GM21528 (cell line): ENCODE measurements around the gene FREM1.

ENCODE experiments used
- ATAC-seq: cut with Tn5 transposase; IDR thresholded peaks from one replicate; pipeline ENCODE4 v1.9.1; 2021; ENCODE audit warnings: mild to moderate bottlenecking, moderate library complexity; ENCODE audit not compliant: unreplicated experiment, low FRiP score

FREM1 gene

DNA sequence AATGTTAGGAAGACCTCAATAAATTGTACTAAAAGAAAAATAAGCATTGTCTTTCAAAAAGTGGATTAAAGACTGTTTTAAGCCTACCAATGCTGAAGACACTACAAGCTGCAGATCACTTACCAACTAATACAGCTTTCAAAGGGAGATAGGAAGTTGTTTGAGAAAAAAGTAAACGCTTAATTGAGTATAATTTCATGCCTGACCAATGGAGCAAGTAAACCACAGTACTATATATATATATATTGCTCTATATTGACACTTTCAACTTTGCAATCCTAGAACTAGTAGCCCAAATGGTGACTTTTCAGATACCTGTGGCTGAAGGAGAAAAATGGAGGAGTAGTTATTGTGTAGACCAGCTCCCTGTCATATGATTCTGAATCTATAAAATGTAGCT lies 85.7 kb downstream of the FREM1 start:
- no peak for ATAC-seq

GRCh38 chr9:14823800-14824199 lies 86.4 kb downstream of the FREM1 start:
- no peak for ATAC-seq

DNA sequence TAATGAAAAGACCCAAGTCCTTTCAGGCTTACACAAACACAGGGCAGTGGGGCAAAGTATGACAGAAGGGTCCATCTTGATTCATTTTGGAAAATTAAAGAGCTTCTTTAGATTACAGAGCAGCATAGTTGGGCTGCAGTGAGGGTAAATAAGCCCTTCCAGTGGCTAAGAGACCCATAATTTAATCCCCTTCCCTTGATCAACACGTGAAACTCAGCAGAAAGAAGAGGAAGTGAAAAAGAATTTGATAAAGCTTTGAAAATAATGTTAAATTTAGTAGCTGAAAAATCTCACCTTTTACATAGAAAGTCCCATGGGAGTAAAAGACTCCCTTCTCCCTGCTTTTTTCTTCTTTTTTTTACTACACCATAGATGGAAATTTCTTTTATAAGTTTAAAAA lies 87.6 kb downstream of the FREM1 start:
- ATAC-seq, result no peak

- ATAC-seq, result no peak
These were observed 91.0 kb downstream of the FREM1 start for GRCh38 chr9:14819183-14819582.

DNA sequence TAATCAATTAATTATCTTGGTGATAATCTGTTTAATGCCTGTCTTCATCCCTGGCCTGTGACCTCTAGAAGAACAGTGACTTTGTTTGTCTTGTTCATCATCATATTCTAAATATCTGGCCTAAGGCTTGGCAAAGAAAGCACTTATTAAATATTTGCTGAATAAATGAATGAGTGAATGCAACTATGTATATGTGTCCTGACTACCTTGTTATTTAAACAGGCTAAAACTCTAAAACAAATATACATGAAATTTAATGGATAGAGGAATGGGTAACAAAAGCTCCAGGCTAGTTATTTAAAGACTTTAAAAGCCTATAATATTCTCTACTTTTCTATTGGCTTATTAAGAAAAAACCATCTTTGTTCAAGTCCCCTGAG lies 96.0 kb downstream of the FREM1 start:
- no peak for ATAC-seq

DNA sequence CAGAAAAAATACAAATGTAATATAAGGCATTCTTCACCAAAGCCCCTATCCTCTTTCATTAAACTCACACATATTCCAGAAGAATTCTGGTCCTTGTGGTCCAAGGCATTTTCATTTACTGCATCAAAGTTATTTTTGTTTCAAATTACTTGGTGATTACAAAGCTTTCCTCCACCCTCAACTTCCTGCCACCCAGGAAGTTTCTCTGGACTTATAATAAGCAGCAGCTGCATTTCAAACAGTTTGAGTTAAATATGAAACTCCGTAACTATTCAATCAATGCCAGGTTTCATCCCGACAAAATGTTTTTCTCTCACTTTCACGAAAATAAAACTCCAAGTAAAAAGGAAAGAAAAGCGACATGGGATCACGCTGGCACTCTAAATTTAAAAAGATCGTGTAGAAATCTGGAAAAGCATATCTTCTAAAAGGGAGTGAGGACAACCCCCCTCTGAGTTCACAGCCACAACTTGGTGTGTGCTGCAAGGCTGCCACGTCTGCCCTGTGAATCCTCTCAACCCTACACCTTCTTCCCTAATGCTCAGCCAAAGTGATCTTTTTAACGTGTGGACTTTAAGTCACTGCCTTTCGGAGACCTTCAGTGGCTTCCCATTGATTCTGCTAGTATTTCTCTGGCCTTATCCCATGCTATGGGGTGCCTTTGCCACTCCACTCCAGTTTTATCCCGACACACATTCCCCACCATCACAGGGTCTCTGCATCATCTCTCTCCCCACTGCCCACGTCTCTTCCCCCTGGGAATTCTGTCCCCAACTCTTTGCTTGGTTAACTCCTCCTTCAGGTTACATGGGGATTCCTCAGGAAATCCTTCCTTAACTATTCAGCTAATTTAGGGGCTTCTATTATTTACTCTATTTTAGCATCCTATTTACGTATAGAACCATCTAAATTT lies 96.6 kb downstream of the FREM1 start:
- ATAC-seq, result no peak

GRCh38 chr9:14812806-14813205 lies 97.4 kb downstream of the FREM1 start:
- ATAC-seq, result no peak

DNA sequence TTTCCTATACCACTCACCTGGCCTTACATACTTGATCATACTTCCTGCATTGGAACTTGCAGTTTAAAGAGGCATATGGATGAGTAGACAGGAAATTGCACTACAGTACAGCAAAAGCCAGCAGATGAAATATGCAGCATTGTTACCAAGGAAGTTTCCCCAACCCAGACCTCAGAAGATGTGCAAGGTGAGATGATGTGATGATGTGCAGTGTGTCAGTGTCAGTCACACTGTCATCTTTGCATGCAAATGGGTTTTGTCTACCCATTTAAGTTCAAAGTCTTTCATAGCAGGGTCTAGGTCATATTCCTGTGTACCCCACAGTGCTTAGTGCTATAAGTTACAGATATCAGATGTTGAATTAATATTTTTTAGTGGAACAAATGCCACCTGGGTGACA lies 98.4 kb downstream of the FREM1 start:
- no peak for ATAC-seq

- ATAC-seq, result no peak
These were observed 103.2 kb downstream of the FREM1 start for GRCh38 chr9:14806941-14807520.

- no peak for ATAC-seq
These were observed 111.2 kb downstream of the FREM1 start for GRCh38 chr9:14799030-14799429.

- no peak for ATAC-seq
These were observed 112.8 kb downstream of the FREM1 start for GRCh38 chr9:14797435-14797834.

DNA sequence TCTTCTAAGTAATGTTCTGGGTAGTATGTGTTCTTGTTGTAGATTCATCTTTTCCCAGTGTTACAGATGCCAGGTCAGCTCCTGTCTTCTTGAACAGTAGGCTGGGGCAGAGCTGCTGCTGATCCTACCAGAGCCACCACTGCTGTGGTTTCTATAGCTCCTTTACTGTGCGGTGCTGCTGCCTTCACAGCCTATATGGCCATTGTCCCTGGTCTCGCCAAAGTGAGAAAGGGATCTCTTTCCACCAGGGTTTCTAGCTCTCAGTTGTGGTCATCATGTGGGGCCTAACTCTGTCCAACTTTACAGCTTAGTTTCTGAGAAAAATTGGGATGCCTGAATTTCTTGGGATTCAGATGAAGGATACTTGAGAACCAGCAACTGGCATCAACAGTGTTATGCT lies 116.8 kb downstream of the FREM1 start:
- ATAC-seq, result no peak

- no peak for ATAC-seq
These were observed 119.6 kb downstream of the FREM1 start for GRCh38 chr9:14790628-14791027.

DNA sequence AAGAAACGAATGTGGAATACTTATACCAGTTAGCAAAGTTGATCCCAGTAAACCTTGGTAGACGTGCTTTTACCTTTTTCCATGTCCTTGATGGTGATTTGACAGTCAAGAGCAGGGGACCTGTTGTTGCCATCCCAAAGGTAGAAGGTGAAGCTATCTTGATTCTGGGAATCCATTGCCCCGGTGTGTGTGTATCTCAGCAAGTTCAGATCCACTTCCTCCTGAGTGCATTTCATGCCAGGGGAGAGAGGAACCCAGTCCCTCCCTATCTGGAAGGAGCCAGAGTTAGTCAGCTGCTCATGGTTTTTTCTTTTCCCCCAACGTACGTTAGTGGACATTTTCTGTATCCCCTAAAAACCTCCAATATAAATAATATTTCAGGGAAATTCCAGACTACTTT lies 121.4 kb downstream of the FREM1 start:
- no peak for ATAC-seq

DNA sequence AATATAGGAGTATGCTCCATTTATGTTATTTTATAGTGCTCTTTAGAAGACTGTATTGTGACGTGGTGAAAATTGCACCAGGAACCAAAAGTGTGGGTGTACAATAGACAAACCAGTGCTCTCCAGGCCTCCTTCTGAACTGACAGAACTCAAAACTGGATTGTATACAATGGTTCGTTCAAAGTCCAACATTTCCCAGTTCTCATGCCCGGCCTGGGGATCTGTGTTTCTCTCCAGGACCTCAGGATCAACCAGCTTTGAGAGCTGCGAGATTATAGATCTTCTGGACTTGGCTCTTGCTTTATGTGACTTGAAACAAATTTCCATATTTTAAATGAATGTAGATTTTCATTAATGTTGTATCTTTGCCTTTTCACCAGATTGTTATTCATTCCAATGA lies 126.9 kb downstream of the FREM1 start:
- no peak for ATAC-seq

DNA sequence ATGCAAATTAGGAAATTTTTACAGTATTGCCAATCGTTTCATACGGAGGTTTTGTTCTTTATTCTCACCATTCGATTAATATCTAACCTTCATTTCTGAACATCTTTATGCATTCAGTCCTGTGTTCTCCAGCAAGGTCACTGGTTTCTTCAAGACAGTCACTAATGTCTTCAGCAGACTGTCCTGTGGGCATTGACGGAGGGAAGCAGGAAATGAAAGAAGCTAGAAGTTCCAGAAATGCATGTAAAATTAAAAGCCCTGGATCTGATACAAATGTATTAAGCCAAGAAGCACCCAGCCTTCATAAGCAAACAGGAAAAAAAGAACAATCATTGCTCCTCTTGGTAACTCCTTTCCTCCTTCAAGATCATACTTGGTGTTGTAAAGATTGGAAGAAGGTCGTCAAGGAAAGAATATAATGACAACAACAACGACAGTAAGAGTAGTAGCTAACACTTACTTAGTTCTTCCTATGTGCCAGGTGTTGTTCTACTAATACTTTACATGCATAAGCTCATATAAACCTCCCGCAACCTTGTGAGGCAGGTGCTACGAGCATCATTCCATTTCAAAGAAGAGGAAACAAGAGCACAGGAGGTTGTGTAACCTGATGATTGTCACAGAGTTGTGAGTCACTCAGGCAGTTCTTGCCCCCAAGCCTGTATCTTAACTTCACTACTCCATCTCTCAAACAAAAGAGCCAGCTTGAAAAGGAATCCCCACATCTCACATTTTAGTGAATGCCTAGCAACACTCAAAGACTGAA lies 127.8 kb downstream of the FREM1 start:
- ATAC-seq, result no peak

GRCh38 chr9:14780693-14781092 lies 129.5 kb downstream of the FREM1 start:
- ATAC-seq, result no peak

DNA sequence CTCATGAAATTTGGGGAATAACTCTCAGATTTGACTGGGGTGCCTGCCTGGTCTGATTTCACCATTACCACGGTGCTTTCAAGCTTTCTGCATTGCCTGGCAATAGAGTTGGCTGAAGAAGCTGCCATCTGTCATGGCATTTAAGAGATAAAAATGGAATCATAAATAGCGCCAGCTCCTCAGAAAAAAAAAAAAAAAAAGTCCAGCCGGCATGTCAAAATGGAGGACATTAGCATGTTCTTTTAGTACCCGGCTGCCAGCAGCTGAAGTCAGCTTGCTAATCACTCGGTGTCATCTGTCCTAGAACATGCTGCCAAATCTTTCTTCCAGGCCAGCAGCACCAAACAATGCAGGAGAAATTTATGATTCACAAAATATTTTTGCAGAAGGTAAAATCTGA lies 130.0 kb downstream of the FREM1 start:
- ATAC-seq, result no peak

DNA sequence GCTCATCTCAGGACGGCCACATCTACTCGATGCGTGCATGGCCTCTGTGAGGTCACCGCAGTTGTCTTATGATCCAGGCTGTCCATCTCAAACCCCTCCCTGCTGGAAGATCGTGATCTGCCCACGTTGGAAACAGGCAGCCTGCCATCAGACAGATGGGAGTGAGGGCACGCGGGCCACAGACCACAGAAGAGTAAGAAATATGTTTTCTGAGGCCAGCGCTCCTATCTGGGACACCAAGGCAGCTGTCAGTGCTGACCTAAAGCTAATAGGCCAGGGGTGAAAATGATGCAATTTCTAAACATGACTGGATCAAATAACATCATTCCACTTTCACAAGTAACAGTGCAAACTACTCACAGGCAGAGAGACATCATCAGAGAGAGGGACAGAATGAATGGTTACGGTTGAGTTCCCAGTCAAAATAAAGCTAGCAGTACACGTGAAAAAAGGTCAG lies 130.6 kb downstream of the FREM1 start:
- ATAC-seq, result no peak

DNA sequence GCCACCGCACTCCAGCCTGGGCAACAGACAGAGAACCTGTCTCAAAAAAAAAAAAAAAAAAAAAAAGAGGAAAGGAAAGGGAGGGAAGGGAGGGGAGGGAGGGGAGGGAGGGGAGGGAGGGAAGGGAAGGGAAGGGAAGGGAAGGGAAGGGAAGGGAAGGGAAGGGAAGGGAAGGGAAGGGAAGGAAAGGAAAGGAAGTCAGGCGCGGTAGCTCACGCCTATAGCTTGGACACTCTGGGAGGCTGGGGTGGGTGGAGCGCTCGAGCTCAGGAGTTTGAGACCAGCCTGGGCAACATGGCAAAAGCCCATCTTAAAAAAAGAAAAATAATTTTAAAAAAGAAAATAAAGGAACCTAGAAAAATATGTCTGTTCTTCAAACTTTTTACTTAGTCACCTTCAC lies 131.7 kb downstream of the FREM1 start:
- no peak for ATAC-seq

GRCh38 chr9:14775917-14776316 lies 134.3 kb downstream of the FREM1 start:
- no peak for ATAC-seq
